Esophagus squamous epithelium (tissue), 4 donors: ENCODE data around the gene ZFP36L1.

Experiments
- CTCF ChIP-seq, 6 experiments: fragments of 450-650 bp in 4 of 6; fragments of 200-600 bp in 2 of 6; sonication (generic) in 2 of 6; IDR thresholded peaks; one replicate each; pipeline ENCODE4 v1.5.1; 2016 to 2019; ENCODE audit warnings: antibody characterized with exemption in 6 of 6, mild to moderate bottlenecking in 4 of 6, moderate library complexity in 4 of 6
- POLR2A ChIP-seq, 4 donors: fragments of 450-650 bp; IDR thresholded peaks; one replicate each; pipeline ENCODE4 v1.6.1; 2017; ENCODE audit warnings: antibody characterized with exemption in 4 of 4, mild to moderate bottlenecking in 4 of 4, moderate library complexity in 3 of 4

GRCh38 chr14:68820999-68821683 is 28.3 kb upstream of the ZFP36L1 start:
- TF ChIP-seq CTCF (IDR thresholded peaks at IDR 0.05) = no peak
- no peak for TF ChIP-seq POLR2A (IDR thresholded peaks at IDR 0.05)
